Neutrophil (primary cell): ENCODE results near the gene ACCS.

ENCODE experiments used
- H3K27ac ChIP-seq: fragments of 200-600 bp; sonication (generic); 2 replicates; pipeline ENCODE4 v1.5.1; 2016; ENCODE audit warnings: mild to moderate bottlenecking, moderate library complexity
- H3K27me3 ChIP-seq: fragments of 200-600 bp; sonication (generic); 2 replicates; pipeline ENCODE4 v1.6.0; 2016; ENCODE audit warnings: mild to moderate bottlenecking
- H3K36me3 ChIP-seq: fragments of 200-600 bp; sonication (generic); 2 replicates; pipeline ENCODE4 v1.5.1; 2017
- H3K4me1 ChIP-seq, 2 experiments: fragments of 200-600 bp in 1 of 2; sonication (generic) in 1 of 2; 1 replicate in 1 of 2; 2 replicates in 1 of 2; pipeline versions ENCODE4 v1.5.1 to v1.6.1; 2013 to 2016; ENCODE audit warnings: low read depth in 1 of 2, low read length in 1 of 2, mild to moderate bottlenecking in 1 of 2, moderate library complexity in 1 of 2; ENCODE audit not compliant: control insufficient read depth in 1 of 2, insufficient read depth in 1 of 2
- H3K4me3 ChIP-seq, 2 experiments: fragments of 200-600 bp in 1 of 2; sonication (generic) in 1 of 2; 1 replicate in 1 of 2; 2 replicates in 1 of 2; pipeline ENCODE4 v1.5.1; 2013 to 2016; ENCODE audit warnings: low read depth in 1 of 2, low read length in 1 of 2, mild to moderate bottlenecking in 1 of 2, moderate library complexity in 1 of 2
- H3K9me3 ChIP-seq: fragments of 200-600 bp; sonication (generic); 2 replicates; pipeline ENCODE4 v1.5.1; 2016
- TF ChIP-seq, protein P1 (sequence below): fragments of 200-600 bp; sonication (generic); IDR thresholded peaks from 2 replicates; pipeline ENCODE4 v1.5.1; 2016; ENCODE audit warnings: antibody characterized with exemption

ACCS gene, protein sequence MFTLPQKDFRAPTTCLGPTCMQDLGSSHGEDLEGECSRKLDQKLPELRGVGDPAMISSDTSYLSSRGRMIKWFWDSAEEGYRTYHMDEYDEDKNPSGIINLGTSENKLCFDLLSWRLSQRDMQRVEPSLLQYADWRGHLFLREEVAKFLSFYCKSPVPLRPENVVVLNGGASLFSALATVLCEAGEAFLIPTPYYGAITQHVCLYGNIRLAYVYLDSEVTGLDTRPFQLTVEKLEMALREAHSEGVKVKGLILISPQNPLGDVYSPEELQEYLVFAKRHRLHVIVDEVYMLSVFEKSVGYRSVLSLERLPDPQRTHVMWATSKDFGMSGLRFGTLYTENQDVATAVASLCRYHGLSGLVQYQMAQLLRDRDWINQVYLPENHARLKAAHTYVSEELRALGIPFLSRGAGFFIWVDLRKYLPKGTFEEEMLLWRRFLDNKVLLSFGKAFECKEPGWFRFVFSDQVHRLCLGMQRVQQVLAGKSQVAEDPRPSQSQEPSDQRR

DNA sequence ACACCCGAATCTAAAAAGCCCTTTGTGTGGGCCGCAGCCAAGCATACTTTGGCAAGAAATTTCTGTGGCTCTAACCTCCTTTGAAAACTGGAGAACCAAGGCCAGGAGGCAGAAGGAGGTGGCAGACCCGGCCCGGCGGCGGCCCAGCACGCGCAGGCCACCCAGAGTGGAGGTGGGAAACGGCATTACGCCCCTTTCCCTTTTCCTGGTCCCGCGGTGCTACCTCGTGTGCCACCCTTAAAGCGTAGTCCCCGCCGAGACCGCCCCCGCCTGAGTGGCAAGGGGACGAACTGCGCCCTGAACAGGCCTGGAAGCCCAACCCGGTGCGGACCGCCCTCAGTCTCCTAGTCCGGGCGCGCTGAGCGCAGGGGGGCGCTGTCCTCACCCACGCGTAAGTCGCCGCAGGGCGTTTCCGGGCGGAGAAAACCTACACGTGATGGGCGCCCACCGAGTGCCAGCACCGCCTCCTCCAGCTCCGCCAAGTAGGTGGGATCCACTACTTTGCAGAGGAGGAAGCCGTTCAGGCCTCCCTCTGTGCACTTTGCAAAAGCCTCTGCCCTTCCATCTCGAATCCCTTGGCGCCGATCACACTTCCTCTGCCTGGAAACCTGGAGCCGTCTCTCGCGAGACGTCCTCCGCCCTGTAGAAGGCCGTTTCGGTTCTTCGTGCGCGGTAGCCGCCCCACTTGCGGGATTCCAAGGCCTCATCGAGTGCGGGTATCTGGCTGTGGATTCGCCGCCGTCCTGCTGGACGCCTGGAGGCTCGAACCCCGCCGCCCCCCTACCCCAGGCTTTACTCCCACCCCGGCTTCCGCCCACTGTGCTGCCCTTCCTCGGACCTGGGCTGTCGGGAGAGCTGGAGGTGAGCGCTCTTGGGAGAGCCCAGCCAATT, at the start of gene ACCS:
ACCS (plus strand) TSS at position 430 of the 891 bp plus-strand sequence. CDS start 1,358 bp downstream, outside the sequence.
- Histone ChIP-seq H3K27me3 (peaks cover 6% of the 10 kb centered on the region), H3K4me3 (peak within 1 kb of the TSS; percentile 57 to 70), H3K4me1 (peaks cover 12 to 17% of the 10 kb centered on the region in 2 experiments), H3K9me3 (no peaks in the 10 kb centered on the region), H3K36me3 (no peaks in the 10 kb centered on the region), H3K27ac (peak within 1 kb of the TSS; percentile 76)
- TF ChIP-seq, protein P1, sequence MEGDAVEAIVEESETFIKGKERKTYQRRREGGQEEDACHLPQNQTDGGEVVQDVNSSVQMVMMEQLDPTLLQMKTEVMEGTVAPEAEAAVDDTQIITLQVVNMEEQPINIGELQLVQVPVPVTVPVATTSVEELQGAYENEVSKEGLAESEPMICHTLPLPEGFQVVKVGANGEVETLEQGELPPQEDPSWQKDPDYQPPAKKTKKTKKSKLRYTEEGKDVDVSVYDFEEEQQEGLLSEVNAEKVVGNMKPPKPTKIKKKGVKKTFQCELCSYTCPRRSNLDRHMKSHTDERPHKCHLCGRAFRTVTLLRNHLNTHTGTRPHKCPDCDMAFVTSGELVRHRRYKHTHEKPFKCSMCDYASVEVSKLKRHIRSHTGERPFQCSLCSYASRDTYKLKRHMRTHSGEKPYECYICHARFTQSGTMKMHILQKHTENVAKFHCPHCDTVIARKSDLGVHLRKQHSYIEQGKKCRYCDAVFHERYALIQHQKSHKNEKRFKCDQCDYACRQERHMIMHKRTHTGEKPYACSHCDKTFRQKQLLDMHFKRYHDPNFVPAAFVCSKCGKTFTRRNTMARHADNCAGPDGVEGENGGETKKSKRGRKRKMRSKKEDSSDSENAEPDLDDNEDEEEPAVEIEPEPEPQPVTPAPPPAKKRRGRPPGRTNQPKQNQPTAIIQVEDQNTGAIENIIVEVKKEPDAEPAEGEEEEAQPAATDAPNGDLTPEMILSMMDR = no peak

DNA sequence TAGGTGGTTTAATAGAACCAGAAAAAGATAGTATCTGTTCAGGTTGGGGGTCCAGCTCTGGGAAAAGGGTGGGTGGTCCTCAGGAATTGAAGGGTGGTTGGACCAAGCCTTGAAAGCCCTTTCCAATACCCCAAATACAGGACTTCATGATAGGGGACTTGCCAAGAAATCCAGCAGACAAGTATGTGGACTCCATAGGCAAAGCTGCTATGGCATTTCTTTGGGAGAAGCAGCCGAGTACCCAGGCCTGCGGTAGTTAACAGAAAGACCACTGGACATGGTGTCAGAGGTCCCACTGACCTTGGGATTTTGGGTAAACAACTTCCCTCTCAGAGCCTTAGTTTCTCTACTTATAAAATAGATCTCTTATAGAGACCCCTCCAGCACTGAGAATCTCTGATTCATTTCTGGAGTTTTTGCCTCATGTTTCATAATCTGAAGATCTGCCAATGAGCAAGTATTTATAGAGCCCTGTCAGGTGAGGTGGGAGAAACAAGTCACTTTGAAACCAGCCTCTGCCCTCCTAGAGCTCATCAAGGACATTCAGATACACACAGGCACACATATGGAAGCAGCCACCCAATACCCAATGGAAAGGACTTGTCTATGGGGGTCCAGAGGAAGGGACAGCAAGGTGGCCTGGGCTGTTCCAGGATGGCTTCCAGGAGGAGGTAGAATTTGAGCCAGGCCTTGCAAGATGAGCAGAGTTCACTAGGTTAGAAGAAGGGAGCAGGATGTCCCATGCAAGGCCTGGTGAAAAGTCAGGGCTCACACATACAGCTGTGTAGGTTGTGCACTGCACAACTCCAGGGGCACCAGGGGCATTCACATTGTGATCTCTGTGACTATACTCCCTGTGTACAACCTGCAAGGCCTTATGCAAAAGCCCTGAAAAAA, 49.3 kb upstream of the ACCS start:
- Histone ChIP-seq H3K27ac (no peak overlapping the region), H3K9me3 (no peaks in the 10 kb centered on the region), H3K27me3 (peaks cover 28% of the 10 kb centered on the region), H3K36me3 (no peaks in the 10 kb centered on the region), H3K4me3 (no peak overlapping the region), H3K4me1 (no peaks in the 10 kb centered on the region)
- TF ChIP-seq, protein P1 = no peak

DNA sequence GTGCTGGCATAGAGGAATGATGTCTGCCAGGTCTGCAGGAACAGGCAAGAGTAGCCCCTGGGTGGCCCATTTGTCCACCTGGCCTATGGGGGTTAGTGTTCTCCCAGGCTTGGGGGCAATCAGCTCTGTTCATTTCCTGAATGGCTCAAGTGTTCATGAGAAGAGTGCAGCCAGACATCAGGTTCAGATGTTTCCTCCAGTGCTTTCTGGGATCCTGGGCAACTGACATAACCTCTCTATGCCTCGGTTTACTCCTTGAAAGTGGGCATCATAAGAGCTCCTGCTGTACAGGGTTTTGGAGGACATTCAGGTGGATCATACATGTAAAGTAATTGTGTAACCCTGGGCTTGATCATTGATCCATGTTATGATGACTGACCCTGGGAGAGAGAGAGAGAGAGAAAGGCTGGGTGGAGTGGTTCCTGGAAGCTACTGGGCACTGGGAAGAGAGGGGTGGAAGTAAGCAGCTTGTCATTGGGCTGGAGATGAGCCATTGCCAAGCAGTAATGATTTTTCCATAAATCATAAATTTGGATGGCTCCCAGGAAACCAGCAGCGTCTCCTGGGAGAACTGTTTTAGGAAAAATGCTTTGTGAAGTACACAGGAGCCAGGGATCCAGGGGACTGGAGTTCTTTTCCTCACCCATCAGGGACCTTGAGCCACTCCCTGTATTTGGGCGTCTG, 48.5 kb upstream of the ACCS start:
- TF ChIP-seq, protein P1 = no peak
- Histone ChIP-seq H3K36me3 (no peaks in the 10 kb centered on the region), H3K9me3 (no peaks in the 10 kb centered on the region), H3K27ac (no peak overlapping the region), H3K27me3 (peaks cover 27% of the 10 kb centered on the region), H3K4me1 (no peaks in the 10 kb centered on the region), H3K4me3 (no peak overlapping the region)

DNA sequence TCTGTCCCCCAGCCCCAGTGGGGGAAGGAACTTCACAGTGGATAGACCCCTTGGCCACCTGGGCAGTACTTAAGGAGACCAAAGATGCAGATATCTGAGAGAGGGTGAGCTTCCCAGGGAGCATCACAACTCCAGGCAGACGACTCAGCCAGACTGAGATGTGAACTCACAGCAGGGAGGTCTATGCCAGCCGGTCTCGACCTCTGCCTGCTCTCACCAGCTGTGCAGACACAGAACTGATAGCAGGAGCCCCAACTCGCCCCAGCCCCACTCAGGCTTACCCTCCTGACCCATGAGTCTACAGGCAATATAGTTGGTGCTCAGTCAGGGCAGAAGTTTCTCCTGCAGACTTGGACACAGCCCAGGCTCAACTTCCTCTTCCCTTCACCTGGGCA, 47.9 kb upstream of the ACCS start:
- H3K4me3 ChIP-seq = no peak overlapping the region
- no peaks in the 10 kb centered on the region for H3K36me3 ChIP-seq
- peaks cover 27% of the 10 kb centered on the region for H3K27me3 ChIP-seq
- H3K9me3 ChIP-seq = no peaks in the 10 kb centered on the region
- TF ChIP-seq, protein P1 = no peak
- no peak overlapping the region for H3K27ac ChIP-seq
- no peaks in the 10 kb centered on the region for H3K4me1 ChIP-seq
